B cell (primary cell): Measurements from ENCODE around the gene NTM. TPM values are rescaled to one million over a fixed set of nuclear protein-coding genes. Genes with fewer than 3 reads are reported as not detected.
"Not testable (repeated sequence)": the region's sequence is repeated elsewhere in the genome, so short reads cannot be mapped to it uniquely, and the experiment has no call there.

ENCODE experiments used
- ATAC-seq: fragments of 200-7000 bp; cut with Tn5 transposase; one replicate; pipeline ENCODE4 v1.10.0; 2021; ENCODE audit warnings: low read depth, mild to moderate bottlenecking, moderate number of reproducible peaks, moderate library complexity
- CTCF ChIA-PET: fragments of 350-600 bp; sonication (Branson Sonifier 250); formaldehyde crosslinking; loops from one replicate; lab custom pipeline; 2021; ENCODE audit warnings: antibody characterized with exemption, inconsistent platforms; lab: Charles Lee
- POLR2A ChIA-PET: fragments of 350-600 bp; sonication (Branson Sonifier 250); formaldehyde crosslinking; loops from one replicate; lab custom pipeline; 2021; ENCODE audit warnings: antibody characterized with exemption; lab: Charles Lee
- DNase-seq: peaks from one replicate; pipeline ENCODE4 v3.0.0; 2013
- H2AFZ ChIP-seq: 2 replicates; pipeline ENCODE4 v1.6.1; 2012; ENCODE audit warnings: mild to moderate bottlenecking, low read depth, low read length; ENCODE audit not compliant: insufficient read depth, poor library complexity, severe bottlenecking
- H3K27ac ChIP-seq, 2 donors: 1 replicate in 1 of 2; 2 replicates in 1 of 2; pipeline ENCODE4 v1.5.1; 2012 to 2013; ENCODE audit warnings: low read length in 2 of 2, mild to moderate bottlenecking in 2 of 2, moderate library complexity in 1 of 2
- H3K27me3 ChIP-seq, 4 experiments: fragments of 200-600 bp in 1 of 4; sonication (generic) in 1 of 4; replicated peaks in 1 of 4; 1 replicate in 2 of 4; 2 replicates in 2 of 4; pipeline versions ENCODE4 v1.6.1 to v1.7.0; 2013 to 2016; ENCODE audit warnings: low read length in 3 of 4, mild to moderate bottlenecking in 2 of 4, mixed read lengths in 1 of 4, moderate library complexity in 1 of 4; ENCODE audit not compliant: insufficient read depth in 4 of 4, control insufficient read depth in 3 of 4; ENCODE audit errors: control extremely low read depth in 1 of 4
- H3K36me3 ChIP-seq, 2 experiments: replicated peaks in 1 of 2; 1 replicate in 1 of 2; 2 replicates in 1 of 2; pipeline versions ENCODE4 v1.6.1 to v1.7.1; 2013; ENCODE audit warnings: low read length in 1 of 2; ENCODE audit not compliant: insufficient read depth in 2 of 2, control insufficient read depth in 1 of 2; ENCODE audit errors: control extremely low read depth in 1 of 2, extremely low read depth in 1 of 2
- H3K4me1 ChIP-seq, 2 donors: fragments of 200-600 bp in 1 of 2; sonication (generic) in 1 of 2; 1 replicate in 1 of 2; 2 replicates in 1 of 2; pipeline versions ENCODE4 v1.5.1 to v1.6.1; 2013 to 2017; ENCODE audit warnings: low read length in 2 of 2; ENCODE audit not compliant: control insufficient read depth in 2 of 2, insufficient read depth in 2 of 2
- H3K4me2 ChIP-seq: replicated peaks from 2 replicates; pipeline ENCODE3; 2012; ENCODE audit warnings: mild to moderate bottlenecking, low read depth, low read length; ENCODE audit not compliant: poor library complexity, severe bottlenecking
- H3K4me3 ChIP-seq, 5 experiments: fragments of 200-600 bp in 1 of 5; sonication (generic) in 1 of 5; 1 replicate in 3 of 5; 2 replicates in 2 of 5; pipeline versions ENCODE4 v1.5.1 to v1.7.0; 2011 to 2016; ENCODE audit warnings: low read length in 4 of 5, mild to moderate bottlenecking in 4 of 5, low read depth in 2 of 5, control low read depth in 1 of 5, moderate library complexity in 1 of 5; ENCODE audit not compliant: insufficient read depth in 1 of 5; ENCODE audit errors: control extremely low read depth in 1 of 5, extremely low read depth in 1 of 5
- H3K79me2 ChIP-seq: fragments of 200-600 bp; sonication (generic); one replicate; pipeline ENCODE4 v1.6.0; 2016; ENCODE audit warnings: low read length; ENCODE audit not compliant: control insufficient read depth, insufficient read depth
- H3K9ac ChIP-seq: fragments of 200-600 bp; sonication (generic); 2 replicates; pipeline ENCODE4 v1.6.1; 2017; ENCODE audit warnings: mild to moderate bottlenecking, low read length, moderate library complexity
- H3K9me3 ChIP-seq, 3 donors: one replicate each; pipeline versions ENCODE4 v1.6.1 to v1.7.1; 2013; ENCODE audit warnings: low read length in 2 of 3; ENCODE audit not compliant: control insufficient read depth in 2 of 3, insufficient read depth in 1 of 3; ENCODE audit errors: control extremely low read depth in 1 of 3
- H4K20me1 ChIP-seq: 2 replicates; pipeline ENCODE4 v1.6.0; 2012; ENCODE audit warnings: mild to moderate bottlenecking, low read length; ENCODE audit not compliant: insufficient read depth, control insufficient read depth, poor library complexity, severe bottlenecking
- H3K27ac Mint-ChIP-seq: one replicate; pipeline ENCODE4 v1.8.0; 2021; ENCODE audit warnings: mixed read lengths
- H3K27me3 Mint-ChIP-seq: one replicate; pipeline ENCODE4 v1.8.0; 2021; ENCODE audit warnings: mixed read lengths
- H3K4me1 Mint-ChIP-seq: one replicate; pipeline ENCODE4 v1.8.0; 2021; ENCODE audit warnings: mixed read lengths
- H3K4me3 Mint-ChIP-seq: one replicate; pipeline ENCODE4 v1.8.0; 2021; ENCODE audit warnings: mixed read lengths
- H3K9me3 Mint-ChIP-seq: one replicate; pipeline ENCODE4 v1.8.0; 2022; ENCODE audit warnings: mixed read lengths; ENCODE audit not compliant: insufficient read depth
- EZH2 ChIP-seq: IDR thresholded peaks from 2 replicates; pipeline ENCODE4 v1.6.1; 2012; ENCODE audit warnings: borderline replicate concordance, low read depth, mild to moderate bottlenecking, moderate library complexity, low read length; ENCODE audit not compliant: insufficient read depth, poor library complexity, severe bottlenecking
- WGBS: methylation state at CpG from one replicate; pipeline ENCODE4 v1.1.5; 2013; ENCODE audit warnings: missing lambda C conversion rate; ENCODE audit not compliant: insufficient coverage; 5-methylcytosine and 5-hydroxymethylcytosine counted together
- intact Hi-C: fragments of 100-400 bp; cut with micrococcal nuclease; formaldehyde crosslinking; loops from one replicate; pipeline ENCODE4 v1.10.0; 2022
- polyA plus RNA-seq: library from polyadenylated mRNA; depleted of rRNA; stranded (reverse); fragments of >200 nt; gene quantifications from 2 replicates; pipeline ENCODE4 v1.2.3, GENCODE V29; 2012
- total RNA-seq, 2 donors: library from RNA; stranded (reverse); fragments of 120-200 nt in 1 of 2; gene quantifications; 1 replicate in 1 of 2; 2 replicates in 1 of 2; pipeline versions ENCODE4 v1.2.3 to v1.2.4, GENCODE V29; 2013 to 2022
- TF ChIP-seq, protein P1 (sequence below): fragments of 200-600 bp; IDR thresholded peaks from one replicate; pipeline ENCODE4 v1.8.0; 2022; ENCODE audit warnings: antibody characterized with exemption, mild to moderate bottlenecking

NTM gene
- total and polyA plus RNA-seq, 2 donors (not counting 1 experiment from before 2014, with no cell fraction given), result not detected

- ATAC-seq (no peak), DNase-seq (no peak)
- no peaks in the 10 kb centered on the region for H3K27me3 ChIP-seq
- H3K4me2 ChIP-seq, result no peak overlapping the region
- H3K27ac ChIP-seq, result no peak overlapping the region
- Mint-ChIP-seq H3K27me3 (no peaks in the 10 kb centered on the region), H3K4me3 (no peak overlapping the region), H3K9me3 (peaks cover 2% of the 10 kb centered on the region), H3K4me1 (no peaks in the 10 kb centered on the region), H3K27ac (no peak overlapping the region)
- TF ChIP-seq, protein P1, sequence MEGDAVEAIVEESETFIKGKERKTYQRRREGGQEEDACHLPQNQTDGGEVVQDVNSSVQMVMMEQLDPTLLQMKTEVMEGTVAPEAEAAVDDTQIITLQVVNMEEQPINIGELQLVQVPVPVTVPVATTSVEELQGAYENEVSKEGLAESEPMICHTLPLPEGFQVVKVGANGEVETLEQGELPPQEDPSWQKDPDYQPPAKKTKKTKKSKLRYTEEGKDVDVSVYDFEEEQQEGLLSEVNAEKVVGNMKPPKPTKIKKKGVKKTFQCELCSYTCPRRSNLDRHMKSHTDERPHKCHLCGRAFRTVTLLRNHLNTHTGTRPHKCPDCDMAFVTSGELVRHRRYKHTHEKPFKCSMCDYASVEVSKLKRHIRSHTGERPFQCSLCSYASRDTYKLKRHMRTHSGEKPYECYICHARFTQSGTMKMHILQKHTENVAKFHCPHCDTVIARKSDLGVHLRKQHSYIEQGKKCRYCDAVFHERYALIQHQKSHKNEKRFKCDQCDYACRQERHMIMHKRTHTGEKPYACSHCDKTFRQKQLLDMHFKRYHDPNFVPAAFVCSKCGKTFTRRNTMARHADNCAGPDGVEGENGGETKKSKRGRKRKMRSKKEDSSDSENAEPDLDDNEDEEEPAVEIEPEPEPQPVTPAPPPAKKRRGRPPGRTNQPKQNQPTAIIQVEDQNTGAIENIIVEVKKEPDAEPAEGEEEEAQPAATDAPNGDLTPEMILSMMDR, result no peak
- no peak for TF ChIP-seq EZH2
- intact Hi-C loops, result no loop called here
- no peak overlapping the region for H3K9ac ChIP-seq
- H3K4me3 ChIP-seq, result no peak overlapping the region
- no peaks in the 10 kb centered on the region for H4K20me1 ChIP-seq
- ChIA-PET CTCF (no interaction called here), POLR2A (no interaction called here)
- H3K79me2 ChIP-seq, result no peaks in the 10 kb centered on the region
- no peaks in the 10 kb centered on the region for H3K36me3 ChIP-seq
- no peak overlapping the region for H2AFZ ChIP-seq
- H3K4me1 ChIP-seq, result no peaks in the 10 kb centered on the region
- 94% methylated on average over 4 of the region's 5 CpGs for WGBS
- H3K9me3 ChIP-seq, result peaks cover 0 to 18% (median 0%) of the 10 kb centered on the region in 3 donors
These were observed 38.9 kb upstream of the NTM start for GRCh38 chr11:131331546-131331945.

- intact Hi-C loops, result no loop called here
- Mint-ChIP-seq H3K4me1 (no peaks in the 10 kb centered on the region), H3K27me3 (peaks cover 6% of the 10 kb centered on the region), H3K9me3 (peaks cover 2% of the 10 kb centered on the region), H3K4me3 (no peak overlapping the region), H3K27ac (no peak overlapping the region)
- no peak for DNase-seq
- no peak overlapping the region for H3K9ac ChIP-seq
- H3K4me3 ChIP-seq, result no peak overlapping the region
- no peaks in the 10 kb centered on the region for H3K27me3 ChIP-seq
- ATAC-seq, result no peak
- no peaks in the 10 kb centered on the region for H3K4me1 ChIP-seq
- no peak overlapping the region for H3K4me2 ChIP-seq
- peaks cover 0 to 4% (median 0%) of the 10 kb centered on the region in 3 donors for H3K9me3 ChIP-seq
- H3K36me3 ChIP-seq, result no peaks in the 10 kb centered on the region
- TF ChIP-seq, protein P1, result no peak
- no peak for TF ChIP-seq EZH2
- no peaks in the 10 kb centered on the region for H3K79me2 ChIP-seq
- POLR2A ChIA-PET, result no interaction called here
- H4K20me1 ChIP-seq, result no peaks in the 10 kb centered on the region
- H3K27ac ChIP-seq, result no peak overlapping the region
- CTCF ChIA-PET, result no interaction called here
- no peak overlapping the region for H2AFZ ChIP-seq
These were observed 35.8 kb upstream of the NTM start for GRCh38 chr11:131334601-131335000.

GRCh38 chr11:131341900-131342299 lies 28.5 kb upstream of the NTM start:
- H3K36me3 ChIP-seq, H3K27me3 ChIP-seq, H4K20me1 ChIP-seq, H3K9me3 Mint-ChIP-seq, H2AFZ ChIP-seq, intact Hi-C loops, H3K27ac ChIP-seq, H3K9ac ChIP-seq, H3K4me2 ChIP-seq, POLR2A ChIA-PET, DNase-seq, H3K27ac Mint-ChIP-seq, H3K4me3 ChIP-seq, H3K27me3 Mint-ChIP-seq, ATAC-seq, H3K79me2 ChIP-seq, H3K4me3 Mint-ChIP-seq, H3K4me1 Mint-ChIP-seq, H3K4me1 ChIP-seq, CTCF ChIA-PET, H3K9me3 ChIP-seq: not testable (repeated sequence)
- no CpG with 5 or more reads among the region's 5 CpGs for WGBS
